Measurements from ENCODE around the gene RPS2.
"Not testable (repeated sequence)": the region's sequence is repeated elsewhere in the genome, so short reads cannot be mapped to it uniquely, and the experiment has no call there.

The RPS2 gene

GRCh38 chr16:1964506-1965395 lies at the start of gene RPS2:
Gene RPS2, minus strand, starts transcription at chr16:1964826. Its CDS starts 201 bp downstream, at chr16:1964625.
- peak; percentile 93 for DNase-seq (ENCODE audit: low read depth)

DNA sequence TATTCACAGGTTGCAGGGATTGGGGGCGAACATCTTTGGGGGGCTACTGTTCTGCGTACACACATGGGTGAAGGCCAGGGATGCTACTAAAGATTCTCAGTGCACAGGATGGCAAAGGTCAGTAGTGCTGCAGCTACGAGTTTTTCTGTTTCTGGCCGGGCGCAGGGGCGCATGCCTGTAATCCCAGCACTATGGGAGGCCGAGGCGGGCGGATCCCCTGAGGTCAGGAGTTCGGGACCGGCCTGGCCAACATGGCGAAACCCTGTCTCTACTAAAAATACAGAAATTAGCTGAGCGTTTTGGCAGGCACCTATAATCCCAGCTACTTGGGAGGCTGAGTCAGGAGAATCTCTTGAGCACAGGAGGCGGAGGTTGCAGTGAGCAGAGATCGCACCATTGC lies 48.9 kb upstream of the RPS2 start:
- no peak for DNase-seq (ENCODE audit: low read depth)

DNA sequence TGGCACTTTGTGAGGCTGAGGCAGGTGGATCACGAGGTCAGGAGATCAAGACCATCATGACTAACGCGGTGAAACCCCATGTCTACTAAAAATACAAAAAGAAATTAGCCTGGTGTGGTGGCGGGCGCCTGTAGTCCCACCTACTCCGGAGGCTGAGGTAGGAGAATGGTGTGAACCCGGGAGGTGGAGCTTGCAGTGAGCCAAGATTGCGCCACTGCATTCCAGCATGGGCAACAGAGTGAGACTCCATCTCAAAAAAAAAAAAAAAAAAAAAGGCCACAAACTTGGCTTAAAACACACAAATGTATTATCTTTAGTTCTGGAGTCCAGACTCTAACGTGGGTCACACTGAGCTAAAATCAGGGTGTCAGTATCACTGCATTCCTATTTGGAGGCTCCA lies 47.1 kb upstream of the RPS2 start:
- not testable (repeated sequence) for DNase-seq (ENCODE audit: low read depth)

DNA sequence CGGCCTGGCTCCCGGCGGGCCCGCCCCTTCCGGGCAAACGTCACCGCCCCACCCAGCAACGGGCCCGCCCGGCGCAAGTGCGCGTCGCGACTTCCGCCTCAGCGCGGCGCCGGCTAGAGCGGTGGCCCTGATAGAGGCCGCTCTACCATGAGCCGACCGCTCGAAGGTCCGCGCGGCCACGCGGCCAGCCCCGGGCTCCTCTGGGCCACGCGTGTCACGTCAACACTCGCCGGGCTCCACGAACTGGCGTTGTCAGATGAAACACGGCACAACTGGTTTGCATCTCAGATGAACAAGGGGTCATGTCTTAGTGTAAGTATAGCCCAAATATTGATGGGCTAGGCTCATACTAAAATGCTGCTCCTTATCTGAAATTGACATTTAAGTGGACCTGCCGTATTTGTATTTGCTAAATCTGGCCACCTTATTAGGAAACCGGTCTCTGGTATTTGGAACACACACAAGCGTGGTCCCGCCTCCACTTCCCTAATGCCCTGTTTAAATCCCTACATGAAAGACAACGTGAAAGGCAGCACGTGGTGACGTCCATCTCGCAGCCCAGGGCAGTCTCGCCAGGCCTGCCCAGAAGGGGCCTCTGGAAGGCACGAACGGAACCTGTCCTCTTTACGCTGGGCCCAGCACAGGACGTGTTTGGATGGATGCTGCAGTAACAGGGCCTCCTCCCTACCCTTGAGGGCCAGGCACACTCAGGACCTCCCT lies 45.3 kb upstream of the RPS2 start, which contains the start of gene ZNF598:
Gene ZNF598 (minus strand): TSS at position 31 of the 720 bp plus-strand sequence.
- DNase-seq (ENCODE audit: low read depth): peak; percentile 42

- no peak for DNase-seq (ENCODE audit: low read depth)
These were observed 44.6 kb upstream of the RPS2 start for GRCh38 chr16:2009164-2009711.

GRCh38 chr16:2008631-2009163 lies 44.1 kb upstream of the RPS2 start:
- DNase-seq (ENCODE audit: low read depth): no peak

- no peak for DNase-seq (ENCODE audit: low read depth)
These were observed 43.4 kb upstream of the RPS2 start for GRCh38 chr16:2008009-2008526.

DNA sequence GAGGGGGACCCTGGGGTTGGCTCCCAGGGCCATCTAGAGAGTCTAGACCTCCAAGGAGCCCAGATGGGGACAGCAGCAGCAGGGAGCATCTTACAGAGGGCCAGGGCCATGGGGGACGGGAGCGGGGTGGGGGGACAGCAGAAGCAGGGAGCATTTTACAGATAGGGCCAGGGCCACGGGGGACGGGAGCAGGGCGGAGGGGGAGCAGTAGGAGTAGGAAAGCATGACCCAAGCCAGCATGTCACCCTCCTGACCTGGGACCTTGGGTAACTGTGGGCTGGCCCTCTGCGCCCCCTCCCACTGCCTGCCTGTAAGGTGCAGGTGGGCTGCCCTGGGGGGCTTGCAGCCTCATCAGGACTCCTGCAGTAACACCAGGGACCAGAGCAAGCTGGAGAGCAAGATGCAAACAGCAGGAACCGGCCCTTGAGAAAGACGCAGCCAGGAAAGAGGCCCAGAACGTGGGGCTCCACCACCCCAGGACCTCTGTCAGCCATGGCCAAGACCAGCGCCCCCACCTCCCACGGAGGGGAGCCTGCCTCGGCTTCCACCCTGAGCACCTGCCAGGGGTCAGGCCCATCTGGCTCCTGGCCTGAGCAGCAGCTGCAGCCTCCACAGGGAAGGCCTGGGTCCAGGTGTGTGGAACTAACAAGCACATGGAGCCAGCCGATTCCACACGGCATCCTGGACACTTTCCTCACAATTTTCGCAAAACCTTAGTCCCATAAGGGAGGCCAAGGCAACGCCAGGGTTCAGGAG lies 42.6 kb upstream of the RPS2 start:
- DNase-seq (ENCODE audit: low read depth): no peak

DNA sequence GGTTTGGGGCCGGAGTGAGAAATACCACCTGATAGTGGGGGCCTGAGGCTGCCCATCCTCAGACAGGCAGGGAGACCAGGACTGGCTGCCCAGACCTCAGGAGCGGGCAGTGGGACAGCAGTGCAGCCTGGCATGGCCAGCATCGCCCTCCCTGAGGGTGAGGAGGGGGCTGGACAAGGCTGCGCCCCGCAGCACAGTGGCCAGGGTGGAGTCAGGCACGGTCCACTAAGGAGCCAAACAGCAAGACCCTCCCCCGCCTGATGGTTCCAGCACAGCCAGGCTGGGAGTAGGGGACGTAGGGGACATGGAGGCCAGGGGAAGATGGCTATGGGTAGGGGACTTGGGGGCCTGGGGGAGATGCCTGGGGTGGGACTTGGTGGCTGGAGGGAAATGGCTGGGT lies 41.7 kb upstream of the RPS2 start:
- no peak for DNase-seq (ENCODE audit: low read depth)

GRCh38 chr16:2005646-2006045 lies 41.0 kb upstream of the RPS2 start:
- no peak for DNase-seq (ENCODE audit: low read depth)

- no peak for DNase-seq (ENCODE audit: low read depth)
These were observed 40.3 kb upstream of the RPS2 start for GRCh38 chr16:2004795-2005517.

DNA sequence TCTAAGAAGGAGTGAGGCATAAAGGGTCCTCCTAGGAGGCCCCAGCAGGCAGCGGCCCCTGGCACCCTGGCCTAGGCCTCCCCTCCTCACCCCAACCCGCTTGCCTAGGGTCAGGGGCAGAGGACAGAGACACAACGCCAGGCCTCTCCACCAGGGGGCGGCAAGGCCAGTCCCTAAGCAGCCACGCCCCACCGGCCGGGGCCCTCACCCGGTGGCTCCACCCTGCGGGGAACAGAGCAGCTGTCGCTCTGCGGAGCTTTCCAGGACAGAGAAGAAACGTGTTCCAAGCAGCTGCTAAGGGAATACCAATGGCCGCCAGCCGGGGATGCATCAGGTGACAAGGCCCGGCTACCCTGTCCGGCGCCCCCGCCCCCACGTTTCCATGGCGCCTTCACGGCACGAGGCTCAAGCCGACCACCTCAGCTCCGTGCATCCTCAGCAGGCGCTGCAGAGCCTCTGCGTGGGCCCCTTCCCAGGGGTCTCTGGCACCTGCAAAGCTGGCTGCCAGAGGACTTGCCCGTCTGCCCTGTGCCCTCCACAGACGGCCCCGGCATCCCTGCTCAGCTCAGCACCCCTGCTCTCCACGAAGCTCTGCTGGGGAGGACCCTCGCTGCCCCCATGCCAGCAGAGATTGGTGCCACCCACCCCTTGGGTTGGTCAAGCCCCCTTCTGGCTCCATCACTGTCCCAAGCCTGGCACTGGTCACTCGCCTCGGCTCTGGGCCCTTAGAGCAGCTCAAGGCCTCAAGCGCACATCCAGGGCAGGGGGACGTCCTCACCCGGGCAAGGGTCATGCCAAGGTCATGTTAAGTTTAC lies 39.4 kb upstream of the RPS2 start:
- peak; percentile 65 for DNase-seq (ENCODE audit: low read depth)

- DNase-seq (ENCODE audit: low read depth): no peak
These were observed 38.7 kb upstream of the RPS2 start for GRCh38 chr16:2003231-2003826.

DNA sequence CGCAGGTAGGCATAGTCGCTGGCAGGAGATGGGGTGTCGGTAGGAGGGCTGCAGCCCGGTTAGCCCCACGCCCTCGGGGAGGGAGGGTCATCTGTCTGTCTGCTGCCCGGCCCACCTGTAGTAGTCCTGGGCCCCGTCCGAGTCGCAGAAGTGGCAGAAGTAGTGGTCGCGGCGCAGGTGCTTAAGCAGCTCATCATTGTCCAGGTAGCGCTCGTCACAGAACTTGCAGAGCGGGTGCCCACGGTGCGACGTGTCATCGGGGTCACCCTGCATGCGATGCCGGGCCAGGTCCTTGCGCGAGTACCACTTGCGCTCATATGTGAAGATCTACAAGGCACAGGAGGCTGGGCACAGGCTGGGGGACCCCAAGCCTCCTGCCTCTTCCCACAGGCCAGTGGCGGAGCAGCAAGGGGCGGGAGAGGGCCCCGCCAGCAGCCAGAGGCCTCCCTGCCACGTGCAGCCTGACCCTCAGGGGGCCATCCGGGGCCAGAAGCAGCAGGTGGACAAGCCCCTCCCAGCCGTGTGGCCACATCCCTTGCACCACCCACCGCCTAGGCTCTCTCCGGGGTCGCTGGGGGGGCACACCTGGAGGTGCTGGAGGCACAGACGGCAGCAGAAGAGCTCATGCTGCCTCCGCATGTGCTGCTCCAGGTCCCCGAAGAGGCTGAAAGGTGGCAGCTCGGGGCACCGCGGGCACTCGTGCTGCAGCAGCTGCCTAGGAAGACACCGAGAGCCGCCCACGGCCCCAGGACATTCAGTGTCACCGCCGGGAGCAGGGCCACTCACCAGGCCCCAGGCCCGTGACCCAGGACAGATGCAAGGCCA lies 38.0 kb upstream of the RPS2 start:
- DNase-seq (ENCODE audit: low read depth): no peak

GRCh38 chr16:2001456-2002355 lies 37.1 kb upstream of the RPS2 start:
- no peak for DNase-seq (ENCODE audit: low read depth)

DNA sequence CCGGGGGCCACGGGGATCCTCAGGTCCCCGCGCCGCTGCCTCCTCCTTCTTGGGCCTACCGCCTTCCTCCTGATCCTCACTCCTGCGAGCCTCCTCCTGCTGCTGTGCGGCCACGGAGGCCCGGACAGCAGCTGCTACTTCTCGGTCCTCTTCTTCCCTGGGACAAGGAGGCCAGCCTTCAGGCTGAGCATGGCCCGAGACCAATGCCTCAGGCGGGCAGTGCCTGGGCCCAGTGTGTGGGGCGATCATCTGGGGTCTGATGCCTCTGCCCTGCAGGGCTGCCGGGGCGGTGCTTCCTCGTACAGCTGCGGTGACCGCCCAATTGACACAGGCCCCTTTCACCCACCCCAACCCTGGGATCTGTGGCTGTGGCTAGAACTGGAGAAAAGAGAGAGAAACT lies 36.4 kb upstream of the RPS2 start:
- DNase-seq (ENCODE audit: low read depth): no peak

- DNase-seq (ENCODE audit: low read depth): no peak
These were observed 35.4 kb upstream of the RPS2 start for GRCh38 chr16:1999866-2000514.
